Activated CD4-positive, alpha-beta memory T cell treated with anti-CD3 and anti-CD28 coated beads, Interleukin-2, amount 10 ng/mL, durations not matched to agents 7 days and 5 days (primary cell): ENCODE measurements around the gene MAN1B1. TPM values are rescaled to one million over a fixed set of nuclear protein-coding genes. Genes with fewer than 3 reads are reported as not detected.

ENCODE experiments used
- CTCF ChIA-PET: fragments of 350-600 bp; sonication (Branson Sonifier 250); formaldehyde crosslinking; loops from one replicate; lab custom pipeline; 2021; ENCODE audit warnings: antibody characterized with exemption, inconsistent platforms; lab: Charles Lee
- POLR2A ChIA-PET: fragments of 350-600 bp; sonication (Branson Sonifier 250); formaldehyde crosslinking; loops from one replicate; lab custom pipeline; 2021; ENCODE audit warnings: antibody characterized with exemption; lab: Charles Lee
- DNase-seq: peaks from one replicate; pipeline ENCODE4 v3.0.0-alpha.2; 2020
- H3K27ac Mint-ChIP-seq: one replicate; pipeline ENCODE4 v1.8.0; 2021; ENCODE audit warnings: mild to moderate bottlenecking, mixed read lengths
- H3K27me3 Mint-ChIP-seq: one replicate; pipeline ENCODE4 v1.8.0; 2021; ENCODE audit warnings: mixed read lengths
- H3K36me3 Mint-ChIP-seq: one replicate; pipeline ENCODE4 v1.8.0; 2021; ENCODE audit warnings: low read depth, mixed read lengths
- H3K4me1 Mint-ChIP-seq: one replicate; pipeline ENCODE4 v1.8.0; 2021; ENCODE audit warnings: mixed read lengths
- H3K4me3 Mint-ChIP-seq: one replicate; pipeline ENCODE4 v1.8.0; 2021; ENCODE audit warnings: mild to moderate bottlenecking, mixed read lengths
- H3K9me3 Mint-ChIP-seq: one replicate; pipeline ENCODE4 v1.8.0; 2021; ENCODE audit warnings: mixed read lengths
- total RNA-seq, 2 experiments: library from RNA; stranded (reverse); gene quantifications; one replicate each; pipeline ENCODE4 v1.2.3, GENCODE V29; 2021

Gene MAN1B1
- total RNA-seq, 2 experiments from 2014 or later = 51.4 to 51.9 TPM

DNA sequence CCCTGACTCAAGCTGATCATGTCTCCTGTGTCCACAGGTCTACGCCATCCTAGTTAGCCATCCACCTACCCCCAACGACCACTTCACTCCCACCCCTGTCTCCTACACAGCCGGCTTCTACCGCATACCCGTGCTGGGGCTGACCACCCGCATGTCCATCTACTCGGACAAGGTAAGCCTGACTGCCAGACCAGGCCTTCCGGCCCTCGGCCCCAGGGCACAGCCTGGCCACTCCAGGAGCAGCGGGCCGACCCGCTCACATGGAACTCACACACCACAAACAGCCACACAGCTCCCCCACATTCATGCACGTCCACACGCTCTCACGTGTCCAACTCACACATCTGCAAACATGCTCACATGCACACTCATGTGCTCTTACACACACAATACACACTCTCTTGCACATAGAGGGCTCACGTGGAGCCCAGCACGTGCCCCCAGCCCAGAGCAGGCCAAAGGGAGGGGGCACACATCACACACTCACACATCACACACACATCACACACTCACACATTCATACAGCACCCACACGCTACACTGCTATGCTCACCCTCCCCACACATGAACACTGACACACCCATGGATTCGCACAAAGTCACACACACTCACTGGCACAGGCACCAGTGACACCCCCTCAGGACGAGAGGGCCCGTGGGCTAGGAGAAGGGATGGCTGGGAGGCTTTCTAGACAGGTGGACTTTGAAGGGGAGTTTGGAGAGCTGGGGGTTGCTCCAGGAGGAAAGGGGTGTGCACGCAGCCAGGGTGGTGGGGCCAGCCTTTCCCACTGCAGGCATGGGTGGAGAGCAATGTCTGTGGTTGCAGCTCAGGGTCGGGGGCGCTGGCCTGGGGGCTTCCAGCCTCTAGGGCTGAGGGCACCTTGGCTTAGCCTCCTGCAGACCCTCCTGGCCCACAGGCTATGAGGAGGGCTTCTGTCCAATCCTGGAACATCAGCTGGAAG, 55.5 kb downstream of the MAN1B1 start:
- ChIA-PET POLR2A (no interaction called here), CTCF (no interaction called here)
- peaks cover 41% of the 10 kb centered on the region for H3K27me3 Mint-ChIP-seq
- no peak overlapping the region for H3K4me3 Mint-ChIP-seq
- H3K9me3 Mint-ChIP-seq = no peaks in the 10 kb centered on the region
- peaks cover 5% of the 10 kb centered on the region for H3K4me1 Mint-ChIP-seq
- no peaks in the 10 kb centered on the region for H3K36me3 Mint-ChIP-seq
- no peak for DNase-seq
- no peak overlapping the region for H3K27ac Mint-ChIP-seq

DNA sequence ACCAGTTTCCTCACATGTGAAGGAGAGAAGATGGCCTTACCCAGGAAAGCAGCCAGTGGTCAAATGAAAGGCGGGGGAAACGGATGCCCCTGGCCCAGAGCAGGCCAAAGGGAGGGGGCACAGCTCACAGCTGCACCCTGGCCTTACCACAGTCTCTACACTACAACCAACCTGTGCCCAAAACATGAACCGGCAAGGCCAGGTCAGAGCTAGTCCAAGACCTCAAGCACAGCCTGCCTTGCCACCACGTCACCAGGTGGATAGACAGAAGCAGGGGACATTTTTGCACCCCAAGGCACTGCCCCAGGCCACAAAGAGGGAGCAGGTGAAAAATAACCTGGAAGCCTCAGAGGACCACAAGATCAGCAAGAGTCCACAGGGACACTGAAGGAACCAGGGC, 56.7 kb downstream of the MAN1B1 start:
- ChIA-PET POLR2A (no interaction called here), CTCF (interaction anchor here (1.0 kb wide), 1 partner anchor 14 kb away, joined by 3 read pairs; no protein-coding TSS in a partner anchor)
- Mint-ChIP-seq H3K4me1 (peaks cover 3% of the 10 kb centered on the region), H3K27me3 (peaks cover 29% of the 10 kb centered on the region), H3K36me3 (no peaks in the 10 kb centered on the region), H3K27ac (no peak overlapping the region), H3K9me3 (no peaks in the 10 kb centered on the region), H3K4me3 (no peak overlapping the region)
- no peak for DNase-seq

DNA sequence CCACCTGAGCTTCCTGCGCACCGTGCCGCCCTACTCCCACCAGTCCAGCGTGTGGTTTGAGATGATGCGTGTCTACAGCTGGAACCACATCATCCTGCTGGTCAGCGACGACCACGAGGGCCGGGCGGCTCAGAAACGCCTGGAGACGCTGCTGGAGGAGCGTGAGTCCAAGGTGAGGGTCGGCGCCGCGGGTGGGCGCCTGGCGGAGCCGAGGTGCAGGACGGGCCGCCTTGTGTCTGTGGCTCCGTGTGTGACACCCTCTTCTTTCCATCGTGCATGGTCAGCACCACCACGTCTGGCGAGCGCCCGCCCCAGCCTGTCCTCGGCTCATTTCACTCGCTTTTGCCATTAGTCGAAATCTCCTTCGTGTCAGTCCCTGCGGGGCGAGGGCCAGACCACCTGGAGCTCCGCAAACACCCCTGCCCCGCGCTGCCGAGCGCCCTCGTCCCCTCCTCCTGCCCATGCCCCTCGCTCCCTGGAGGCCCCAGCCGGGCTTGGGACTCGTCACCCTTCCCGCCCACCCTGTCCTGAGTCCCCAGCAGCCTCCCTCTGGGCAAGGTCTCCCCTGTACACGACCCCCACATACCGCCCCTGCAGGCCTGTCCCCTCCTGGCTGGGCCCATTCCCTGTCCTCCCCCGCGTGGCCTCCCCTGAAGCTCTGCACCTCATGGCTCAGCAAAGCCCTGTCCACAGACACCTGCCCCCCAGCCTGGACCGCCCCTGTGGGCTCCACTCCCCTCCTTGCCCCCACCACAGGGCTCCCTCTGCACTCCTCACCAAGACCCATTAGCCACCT, 59.1 kb downstream of the MAN1B1 start:
- no peak overlapping the region for H3K4me3 Mint-ChIP-seq
- CTCF ChIA-PET = no interaction called here
- H3K4me1 Mint-ChIP-seq = peaks cover 3% of the 10 kb centered on the region

DNA sequence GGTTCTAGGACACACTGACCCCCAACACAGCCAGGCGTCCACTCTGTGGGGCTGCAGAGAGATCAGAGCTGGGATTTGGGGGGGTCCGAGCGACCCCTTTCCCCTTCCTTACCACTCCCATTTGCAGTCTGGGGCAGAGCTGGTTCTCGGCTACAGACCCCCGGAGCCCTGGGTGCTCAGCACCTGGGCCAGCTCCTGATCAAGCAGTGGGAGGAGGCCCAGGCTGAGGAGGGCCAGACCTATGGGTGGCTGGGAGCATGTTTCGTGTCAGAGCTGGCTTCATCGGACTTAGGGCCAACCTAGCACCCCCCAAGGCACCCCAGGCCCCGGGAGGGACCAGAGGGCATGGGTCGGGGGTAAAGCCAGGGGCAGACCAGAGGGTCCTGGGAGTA, 59.7 kb downstream of the MAN1B1 start:
- H3K27me3 Mint-ChIP-seq = peaks cover 7% of the 10 kb centered on the region
- CTCF ChIA-PET = no interaction called here
- H3K9me3 Mint-ChIP-seq = no peaks in the 10 kb centered on the region
- POLR2A ChIA-PET = no interaction called here
- H3K4me3 Mint-ChIP-seq = no peak overlapping the region
- no peaks in the 10 kb centered on the region for H3K36me3 Mint-ChIP-seq
- no peak overlapping the region for H3K27ac Mint-ChIP-seq
- peaks cover 3% of the 10 kb centered on the region for H3K4me1 Mint-ChIP-seq
- no peak for DNase-seq

More for the DNA sequence above, 59.1 kb downstream of the MAN1B1 start:
- DNase-seq = no peak
- Mint-ChIP-seq H3K9me3 (no peaks in the 10 kb centered on the region), H3K27me3 (peaks cover 9% of the 10 kb centered on the region), H3K36me3 (no peaks in the 10 kb centered on the region), H3K27ac (no peak overlapping the region)
- POLR2A ChIA-PET = no interaction called here

DNA sequence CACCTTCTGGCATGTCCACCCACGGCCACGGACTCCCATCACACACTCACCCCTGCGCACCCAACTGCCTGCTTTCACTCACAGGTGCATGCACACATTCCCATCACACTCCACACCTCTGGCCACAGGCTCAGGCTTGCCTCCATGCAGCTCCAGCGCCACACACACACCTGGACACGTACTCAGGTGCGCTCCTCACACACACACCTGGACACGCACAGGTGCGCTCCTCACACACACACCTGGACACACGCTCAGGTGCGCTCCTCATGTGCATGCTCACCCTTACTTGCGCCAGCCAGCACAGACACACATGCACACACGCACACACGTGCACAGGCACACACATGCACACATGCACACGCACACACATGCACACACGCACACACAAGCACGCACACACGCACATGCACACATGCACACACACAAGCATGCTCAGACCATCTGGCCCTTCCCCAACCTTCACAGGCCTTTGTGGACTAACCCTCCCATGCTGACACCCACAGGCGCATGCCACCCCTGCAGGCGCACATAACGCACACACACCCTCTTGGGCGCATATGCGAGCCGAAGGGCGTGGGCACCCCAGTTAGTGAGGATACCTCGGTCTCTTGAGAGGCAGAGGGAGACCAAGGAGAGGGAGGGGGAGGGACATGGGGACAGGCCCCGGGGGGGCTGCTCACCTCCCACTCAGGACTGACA, 60.5 kb downstream of the MAN1B1 start:
- Mint-ChIP-seq H3K27ac (no peak overlapping the region), H3K4me3 (no peak overlapping the region), H3K4me1 (peaks cover 3% of the 10 kb centered on the region), H3K9me3 (no peaks in the 10 kb centered on the region), H3K36me3 (no peaks in the 10 kb centered on the region), H3K27me3 (peaks cover 3% of the 10 kb centered on the region)
- ChIA-PET CTCF (no interaction called here), POLR2A (no interaction called here)
- DNase-seq = no peak

DNA sequence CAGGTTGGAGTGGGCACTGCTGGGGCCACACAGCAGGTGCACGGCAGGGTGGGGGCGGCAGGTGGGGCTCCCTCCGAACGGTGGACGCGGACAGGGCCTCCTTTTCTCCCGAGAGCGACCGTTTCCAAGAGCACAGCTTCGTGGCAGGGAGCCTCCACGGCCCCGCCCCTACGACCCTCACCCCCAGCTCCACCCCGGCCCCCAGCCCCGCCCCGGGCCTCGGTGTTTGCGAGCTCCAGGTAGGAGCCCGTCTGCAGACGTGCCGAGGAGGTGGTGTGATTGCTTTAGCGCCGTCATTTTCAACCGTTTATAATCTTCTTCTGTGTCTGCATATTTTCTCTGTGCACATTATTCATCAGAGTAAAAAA, 61.0 kb downstream of the MAN1B1 start:
- Mint-ChIP-seq H3K36me3 (no peaks in the 10 kb centered on the region), H3K4me1 (peaks cover 3% of the 10 kb centered on the region), H3K9me3 (no peaks in the 10 kb centered on the region), H3K27me3 (no peaks in the 10 kb centered on the region), H3K4me3 (no peak overlapping the region), H3K27ac (no peak overlapping the region)
- CTCF ChIA-PET = no interaction called here
- POLR2A ChIA-PET = no interaction called here
- DNase-seq = no peak

DNA sequence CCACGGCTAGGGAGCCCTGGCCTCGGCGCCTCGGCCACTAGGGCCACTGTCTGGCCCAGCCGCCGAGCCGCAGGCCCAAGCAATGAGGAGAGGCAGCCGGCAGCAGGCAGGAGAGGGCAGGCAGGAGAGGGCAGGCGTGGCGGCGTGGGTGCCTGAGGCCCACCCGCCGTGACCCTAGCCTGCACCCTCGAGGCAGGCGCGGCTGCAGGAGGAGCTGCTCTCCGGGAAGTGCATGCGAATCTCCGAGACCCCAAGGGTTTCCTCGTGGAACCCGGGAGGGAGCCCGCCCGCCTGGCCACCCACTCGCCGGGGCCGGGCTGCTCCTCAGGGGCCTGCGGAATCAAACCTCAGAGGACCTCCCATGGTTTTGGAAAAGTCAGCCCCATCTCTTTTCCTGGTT, 61.5 kb downstream of the MAN1B1 start:
- CTCF ChIA-PET = no interaction called here
- no peak for DNase-seq
- H3K9me3 Mint-ChIP-seq = no peaks in the 10 kb centered on the region
- H3K27ac Mint-ChIP-seq = no peak overlapping the region
- POLR2A ChIA-PET = no interaction called here
- no peaks in the 10 kb centered on the region for H3K36me3 Mint-ChIP-seq
- H3K4me1 Mint-ChIP-seq = peaks cover 3% of the 10 kb centered on the region
- no peak overlapping the region for H3K4me3 Mint-ChIP-seq
- H3K27me3 Mint-ChIP-seq = no peaks in the 10 kb centered on the region

DNA sequence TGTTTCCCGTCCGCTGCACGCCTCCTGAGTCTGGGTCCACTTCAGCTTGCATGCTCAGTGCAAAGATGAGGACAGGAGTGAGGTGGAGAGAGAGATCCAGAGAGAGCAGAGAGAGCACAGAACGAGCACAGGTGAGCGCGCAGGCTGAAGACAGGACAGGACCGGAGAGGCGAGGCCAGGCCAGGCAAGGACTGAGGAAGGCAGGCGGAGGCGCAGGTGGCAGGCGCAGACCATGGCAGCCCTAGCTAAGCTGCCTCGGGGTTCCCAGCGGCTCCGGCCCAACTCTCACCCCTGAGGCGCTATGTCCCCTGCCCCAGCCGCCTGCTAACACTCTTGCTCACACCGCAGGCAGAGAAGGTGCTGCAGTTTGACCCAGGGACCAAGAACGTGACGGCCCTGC, 61.9 kb downstream of the MAN1B1 start:
- no peak overlapping the region for H3K27ac Mint-ChIP-seq
- no peaks in the 10 kb centered on the region for H3K27me3 Mint-ChIP-seq
- H3K36me3 Mint-ChIP-seq = no peaks in the 10 kb centered on the region
- POLR2A ChIA-PET = interaction anchor here (1.0 kb wide), 1 partner anchor 93 kb away, joined by 3 read pairs; no protein-coding TSS in a partner anchor
- CTCF ChIA-PET = no interaction called here
- H3K4me1 Mint-ChIP-seq = peaks cover 3% of the 10 kb centered on the region
- no peak overlapping the region for H3K4me3 Mint-ChIP-seq
- H3K9me3 Mint-ChIP-seq = no peaks in the 10 kb centered on the region
- DNase-seq = no peak

DNA sequence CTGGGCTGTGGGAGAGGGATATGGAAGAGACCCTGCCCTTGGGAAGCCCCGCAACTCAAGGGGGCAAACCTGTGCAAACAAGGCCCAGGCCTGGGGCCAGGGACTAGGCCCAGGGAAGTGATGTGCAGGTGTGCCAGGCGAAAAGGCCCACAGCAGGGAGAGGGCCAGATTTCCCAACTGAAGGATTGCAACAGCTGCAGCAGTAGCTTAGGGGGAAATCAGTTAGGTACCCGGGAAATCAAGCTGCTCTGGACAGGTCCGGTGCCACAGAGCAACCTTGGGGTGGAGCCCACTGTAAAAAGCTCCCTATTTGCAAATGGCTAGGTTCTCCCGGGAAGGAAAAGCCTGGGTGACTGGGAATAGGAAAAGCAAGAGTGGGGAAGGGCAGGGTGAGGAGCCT, 62.6 kb downstream of the MAN1B1 start:
- no peak for DNase-seq
- Mint-ChIP-seq H3K4me3 (no peak overlapping the region), H3K9me3 (no peaks in the 10 kb centered on the region), H3K27me3 (no peaks in the 10 kb centered on the region), H3K36me3 (no peaks in the 10 kb centered on the region), H3K27ac (no peak overlapping the region), H3K4me1 (peaks cover 3% of the 10 kb centered on the region)
- CTCF ChIA-PET = no interaction called here
- POLR2A ChIA-PET = interaction anchor here (1.0 kb wide), 1 partner anchor 93 kb away, joined by 3 read pairs; no protein-coding TSS in a partner anchor

DNA sequence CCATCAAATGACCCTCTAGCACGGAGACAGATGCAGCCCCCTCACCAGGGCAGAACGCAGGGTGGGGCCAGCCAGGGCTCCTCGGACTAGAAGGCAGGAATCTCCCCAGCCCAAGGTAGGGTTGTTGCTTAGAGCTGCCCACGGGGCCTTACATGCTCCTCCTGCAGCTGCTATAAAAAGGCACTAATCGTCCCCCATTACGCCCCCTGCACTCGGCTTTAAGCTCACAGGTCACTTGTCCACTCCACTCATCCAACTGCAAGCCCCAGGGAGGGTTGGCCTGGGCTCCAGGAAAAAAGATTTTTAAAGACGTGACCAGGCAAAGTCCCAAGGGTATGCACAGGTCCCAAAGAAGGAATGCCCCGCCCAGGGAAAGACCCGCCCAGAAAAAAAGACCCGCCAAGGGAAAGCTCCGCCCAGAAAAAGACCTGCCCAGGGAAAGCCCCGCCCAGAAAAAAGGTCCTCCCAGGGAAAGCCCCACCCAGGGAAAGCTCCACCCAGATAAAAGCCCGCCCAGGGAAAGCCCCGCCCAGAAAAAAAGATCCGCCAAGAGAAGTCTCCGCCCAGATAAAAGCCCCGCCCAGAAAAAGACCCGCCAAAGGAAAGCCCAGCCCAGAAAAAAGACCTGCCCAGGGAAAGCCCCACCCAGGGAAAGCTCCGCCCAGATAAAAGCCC, 63.3 kb downstream of the MAN1B1 start:
- Mint-ChIP-seq H3K27ac (no peak overlapping the region), H3K27me3 (peaks cover under 1% of the 10 kb centered on the region), H3K9me3 (no peaks in the 10 kb centered on the region), H3K4me1 (peaks cover 3% of the 10 kb centered on the region), H3K36me3 (no peaks in the 10 kb centered on the region), H3K4me3 (no peak overlapping the region)
- no peak for DNase-seq
- CTCF ChIA-PET = interaction anchor here (1.5 kb wide), 1 partner anchor 82 kb away, joined by 3 read pairs; no protein-coding TSS in a partner anchor
- POLR2A ChIA-PET = interaction anchor here (1.3 kb wide), 1 partner anchor 55 kb away, joined by 4 read pairs; the partner anchor contains the start of genes NDOR1 and TMEM203

DNA sequence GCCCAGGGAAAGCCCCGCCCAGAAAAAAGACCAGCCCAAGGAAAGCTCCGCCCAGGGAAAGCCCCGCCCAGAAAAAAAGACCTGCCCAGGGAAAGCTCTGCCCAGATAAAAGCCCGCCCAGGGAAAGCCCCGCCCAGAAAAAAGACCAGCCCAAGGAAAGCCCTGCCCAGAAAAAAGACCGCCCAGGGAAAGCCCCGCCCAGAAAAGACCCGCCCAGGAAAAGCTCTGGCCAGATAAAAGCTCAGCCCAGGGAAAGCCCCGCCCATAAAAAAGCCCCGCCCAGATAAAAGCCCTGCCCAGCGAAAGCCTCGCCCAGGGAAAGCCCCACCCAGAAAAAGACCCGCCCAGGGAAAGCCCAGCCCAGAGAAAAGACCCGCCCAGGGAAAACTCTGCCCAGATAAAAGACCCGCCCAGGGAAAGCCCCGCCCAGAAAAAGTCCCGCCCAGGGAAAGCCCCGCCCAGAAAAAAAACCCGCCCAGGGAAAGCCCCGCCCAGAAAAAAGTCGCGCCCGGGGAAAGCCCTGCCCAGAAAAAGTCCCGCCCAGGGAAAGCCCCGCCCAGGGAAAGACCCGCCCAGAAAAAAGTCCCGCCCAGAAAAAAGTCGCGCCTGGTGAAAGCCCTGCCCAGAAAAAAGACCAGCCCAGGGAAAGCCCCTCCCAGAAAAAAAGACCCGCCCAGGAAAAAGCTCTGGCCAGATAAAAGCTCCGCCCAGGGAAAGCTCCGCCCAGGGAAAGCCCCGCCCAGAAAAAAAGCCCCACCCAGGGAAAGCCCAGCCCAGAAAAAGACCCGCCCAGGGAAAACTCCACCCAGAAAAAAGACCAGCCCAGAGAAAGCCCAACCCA, 64.1 kb downstream of the MAN1B1 start:
- Mint-ChIP-seq H3K36me3 (no peaks in the 10 kb centered on the region), H3K27ac (no peak overlapping the region), H3K27me3 (peaks cover 4% of the 10 kb centered on the region), H3K4me3 (no peak overlapping the region), H3K9me3 (no peaks in the 10 kb centered on the region), H3K4me1 (peaks cover 3% of the 10 kb centered on the region)
- ChIA-PET CTCF (interaction anchor here (1.5 kb wide), 1 partner anchor 83 kb away, joined by 3 read pairs; no protein-coding TSS in a partner anchor), POLR2A (interaction anchor here (0.7 to 1.3 kb wide), 3 partner anchors 20 to 359 kb away, joined by 3 to 4 read pairs (median 3); partner anchors contain the start of genes NDOR1 and TMEM203)
- DNase-seq = peak; percentile 61
